H54 (cell line): ENCODE data around the gene ACADSB.
A peak's percentile ranks its signal among the peaks of the same experiment; 100 is the strongest.

Experiments
- DNase-seq: peaks from one replicate; pipeline ENCODE4 v3.0.0; 2011; ENCODE audit warnings: low spot score, mixed read lengths; ENCODE audit not compliant: insufficient read length
- FAIRE-seq: peaks from 3 replicates; lab custom pipeline; 2011; peaks lifted over from hg19 to GRCh38; lab: Jason Lieb, UNC
- POLR2A ChIP-seq: IDR thresholded peaks from 2 replicates; pipeline ENCODE4 v1.6.1; 2011; ENCODE audit warnings: low read depth, mild to moderate bottlenecking, low read length

The ACADSB gene

GRCh38 chr10:123042708-123043408, 34.1 kb downstream of the ACADSB start:
- FAIRE-seq: no peak
- TF ChIP-seq POLR2A: no peak

GRCh38 chr10:123043409-123043925, 34.7 kb downstream of the ACADSB start:
- DNase-seq (peak; percentile 7), FAIRE-seq (peak; percentile 86)
- TF ChIP-seq POLR2A: no peak

More at GRCh38 chr10:123042708-123043408, 34.1 kb downstream of the ACADSB start:
- no peak for DNase-seq

- DNase-seq: no peak
- no peak for FAIRE-seq
- TF ChIP-seq POLR2A: no peak
These were observed 35.6 kb downstream of the ACADSB start for GRCh38 chr10:123044391-123044790.

- TF ChIP-seq POLR2A: no peak
- no peak for FAIRE-seq
These were observed 37.3 kb downstream of the ACADSB start for GRCh38 chr10:123045961-123046731.

GRCh38 chr10:123057968-123058367, 49.2 kb downstream of the ACADSB start:
- FAIRE-seq (no peak), DNase-seq (no peak)
- no peak for TF ChIP-seq POLR2A

More at GRCh38 chr10:123045961-123046731, 37.3 kb downstream of the ACADSB start:
- no peak for DNase-seq

GRCh38 chr10:123061865-123062264, 53.1 kb downstream of the ACADSB start:
- no peak for TF ChIP-seq POLR2A
- DNase-seq (no peak), FAIRE-seq (no peak)

- no peak for TF ChIP-seq POLR2A
- no peak for FAIRE-seq
- DNase-seq: no peak
These were observed 53.9 kb downstream of the ACADSB start for GRCh38 chr10:123062726-123063125.

- FAIRE-seq: no peak
- TF ChIP-seq POLR2A: no peak
- DNase-seq: no peak
These were observed 59.5 kb downstream of the ACADSB start for GRCh38 chr10:123068087-123068853.

GRCh38 chr10:123069246-123069986, 60.6 kb downstream of the ACADSB start:
- no peak for FAIRE-seq
- DNase-seq: no peak
- TF ChIP-seq POLR2A: no peak

- no peak for FAIRE-seq
- no peak for DNase-seq
- no peak for TF ChIP-seq POLR2A
These were observed 64.4 kb downstream of the ACADSB start for GRCh38 chr10:123073187-123073586.

GRCh38 chr10:123074215-123074614, 65.4 kb downstream of the ACADSB start:
- FAIRE-seq (no peak), DNase-seq (no peak)
- TF ChIP-seq POLR2A: no peak

GRCh38 chr10:123081896-123082295, 73.1 kb downstream of the ACADSB start:
- TF ChIP-seq POLR2A: no peak
- FAIRE-seq (no peak), DNase-seq (no peak)

GRCh38 chr10:123083811-123084210, 75.0 kb downstream of the ACADSB start:
- no peak for DNase-seq
- TF ChIP-seq POLR2A: no peak
- FAIRE-seq: no peak
